Right lobe of liver (tissue), 6 donors: ENCODE results near the gene TRIM63. TPM values are rescaled to one million over a fixed set of nuclear protein-coding genes. Genes with fewer than 3 reads are reported as not detected.

Source experiments
- ATAC-seq, 4 donors: fragments of 200-7000 bp; cut with Tn5 transposase; one replicate each; pipeline ENCODE4 v1.9.1; 2020; ENCODE audit warnings: mild to moderate bottlenecking in 4 of 4, moderate library complexity in 4 of 4
- DNase-seq, 3 donors: peaks; one replicate each; pipeline ENCODE4 v3.0.0-alpha.2; 2020
- H3K27ac ChIP-seq, 3 donors: fragments of 200-600 bp; one replicate each; pipeline ENCODE4 v1.8.0; 2022
- H3K27me3 ChIP-seq, 2 donors: fragments of 200-600 bp; one replicate each; pipeline ENCODE4 v1.8.0; 2022
- H3K36me3 ChIP-seq, 4 donors: fragments of 200-600 bp; sonication (generic) in 1 of 4; one replicate each; pipeline versions ENCODE4 v1.5.1 to v1.8.0; 2017 to 2022; ENCODE audit warnings: control low read depth in 1 of 4
- H3K4me1 ChIP-seq, 4 donors: fragments of 200-600 bp; sonication (generic) in 1 of 4; one replicate each; pipeline versions ENCODE4 v1.5.1 to v1.8.0; 2017 to 2022; ENCODE audit warnings: control low read depth in 1 of 4
- H3K4me3 ChIP-seq, 3 donors: fragments of 200-600 bp; one replicate each; pipeline ENCODE4 v1.8.0; 2022
- H3K9me3 ChIP-seq, 4 donors: fragments of 200-600 bp; sonication (generic) in 1 of 4; one replicate each; pipeline versions ENCODE4 v1.5.1 to v1.8.0; 2017 to 2022; ENCODE audit warnings: control low read depth in 1 of 4
- CTCF ChIP-seq, 4 donors: fragments of 200-600 bp in 3 of 4; fragments of 450-650 bp in 1 of 4; IDR thresholded peaks; one replicate each; pipeline versions ENCODE4 v1.5.1 to v1.8.0; 2016 to 2022; ENCODE audit warnings: antibody characterized with exemption in 4 of 4, mild to moderate bottlenecking in 2 of 4
- POLR2A ChIP-seq: fragments of 450-650 bp; IDR thresholded peaks from one replicate; pipeline ENCODE4 v1.6.1; 2017; ENCODE audit warnings: antibody characterized with exemption, mild to moderate bottlenecking
- WGBS: methylation state at CpG from one replicate; pipeline ENCODE4 v1.1.6; 2018; ENCODE audit warnings: low coverage, low lambda C conversion rate; ENCODE audit not compliant: insufficient coverage; ENCODE audit errors: missing lambda C conversion rate; 5-methylcytosine and 5-hydroxymethylcytosine counted together
- intact Hi-C, 2 donors: fragments of 100-400 bp; cut with DNase I; formaldehyde crosslinking; loops; one replicate each; pipeline versions ENCODE4 v1.11.2 to v1.14.1; 2022
- total RNA-seq, 6 experiments: library from RNA; depleted of rRNA in 2 of 6; stranded (reverse); fragments of >200 nt in 2 of 6; fragmentation: NEBNext Ultra II Directional in 3 of 6; extraction: Animal tissue kit (Norgen Biotek cat#: 25700) in 3 of 6; gene quantifications; one replicate each; pipeline versions ENCODE4 v1.1.0 to v1.2.4, GENCODE V29; 2016 to 2023
- donor health status: DM: no; HTN: yes; CAD: no.
- donor health status: DM: no; HTN: no; CAD: no.
- donor health status: DM: no; HTN: no; CAD: no.
- donor health status: DM: no; HTN: yes; CAD: no.
- donor health status: DM: no; HTN: yes; CAD: no.

Gene TRIM63
- total RNA-seq, 6 experiments from 2014 or later: 0.18 to 3.5 (median 0.49) TPM; not detected in 3

DNA sequence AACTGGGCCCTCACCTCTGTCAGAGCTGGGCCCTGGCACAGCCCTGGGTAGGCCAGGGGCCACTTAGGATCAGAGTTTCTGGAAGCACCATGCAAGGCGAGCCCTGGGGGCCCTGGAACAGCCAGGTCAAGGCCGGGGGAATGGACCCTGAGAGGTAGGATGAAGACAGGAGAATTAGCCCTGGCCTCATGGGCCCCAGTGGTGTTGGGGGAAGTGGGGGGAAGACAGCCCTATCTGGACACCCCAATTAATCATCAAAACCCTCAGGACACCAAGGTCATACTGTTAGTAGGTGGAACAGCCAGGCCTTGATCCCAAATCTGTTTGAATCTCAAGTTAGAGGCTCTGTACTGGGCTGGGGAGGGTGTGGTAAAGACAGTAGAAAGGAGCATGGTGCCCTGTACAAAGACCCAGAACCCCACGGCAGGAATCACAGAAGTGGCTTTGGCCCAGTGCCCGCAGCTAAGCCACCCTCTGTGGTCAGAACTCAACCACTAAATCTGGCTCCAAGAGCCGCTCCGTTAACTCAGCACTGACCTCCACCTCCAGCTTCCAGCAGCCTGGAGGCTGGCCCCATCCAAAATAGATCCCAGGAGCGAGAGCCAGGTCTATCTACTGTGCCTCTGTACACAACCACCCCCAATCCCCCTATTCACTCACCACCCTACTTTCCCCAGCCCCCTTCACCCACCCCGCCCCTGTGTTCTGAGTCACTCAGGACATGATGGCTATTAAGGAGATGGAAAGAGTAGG, 14.0 kb upstream of the TRIM63 start:
- DNase-seq: no peak
- Histone ChIP-seq H3K4me1 (peaks cover 0 to 5% (median 0%) of the 10 kb centered on the region in 4 donors), H3K9me3 (no peaks in the 10 kb centered on the region), H3K27ac (no peak overlapping the region), H3K36me3 (no peaks in the 10 kb centered on the region), H3K4me3 (no peak overlapping the region), H3K27me3 (no peaks in the 10 kb centered on the region)
- no peak for ATAC-seq
- TF ChIP-seq POLR2A (no peak), CTCF (IDR thresholded peaks at IDR 0.05) (no peak)
- intact Hi-C loops: no loop called here
- 94% methylated on average over 3 of the region's 8 CpGs for WGBS

GRCh38 chr1:26079960-26080814, 12.8 kb upstream of the TRIM63 start:
- no peaks in the 10 kb centered on the region for H3K36me3 ChIP-seq
- no peaks in the 10 kb centered on the region for H3K27me3 ChIP-seq
- intact Hi-C loops: no loop called here
- TF ChIP-seq CTCF (IDR thresholded peaks at IDR 0.05): no peak
- TF ChIP-seq POLR2A: no peak
- WGBS: 38% methylated on average over 9 of the region's 9 CpGs
- no peak overlapping the region for H3K27ac ChIP-seq
- H3K4me3 ChIP-seq: no peak overlapping the region
- H3K4me1 ChIP-seq: peaks cover 0 to 10% (median 4%) of the 10 kb centered on the region in 4 donors
- ATAC-seq (no peak), DNase-seq (no peak)
- H3K9me3 ChIP-seq: no peaks in the 10 kb centered on the region

GRCh38 chr1:26079178-26079563, 11.7 kb upstream of the TRIM63 start:
- H3K4me3 ChIP-seq: no peak overlapping the region
- H3K27me3 ChIP-seq: no peaks in the 10 kb centered on the region
- WGBS: 43% methylated on average over 3 of the region's 7 CpGs
- no peak overlapping the region for H3K27ac ChIP-seq
- DNase-seq (no peak), ATAC-seq (no peak)
- no peaks in the 10 kb centered on the region for H3K36me3 ChIP-seq
- intact Hi-C loops: no loop called here
- TF ChIP-seq CTCF (IDR thresholded peaks at IDR 0.05) (no peak), POLR2A (no peak)
- H3K9me3 ChIP-seq: no peaks in the 10 kb centered on the region
- H3K4me1 ChIP-seq: peaks cover 0 to 10% (median 4%) of the 10 kb centered on the region in 4 donors

- TF ChIP-seq POLR2A (no peak), CTCF (IDR thresholded peaks at IDR 0.05) (no peak)
- 87% methylated on average over 6 of the region's 8 CpGs for WGBS
- Histone ChIP-seq H3K4me3 (no peak overlapping the region), H3K27me3 (no peaks in the 10 kb centered on the region), H3K9me3 (no peaks in the 10 kb centered on the region), H3K36me3 (no peaks in the 10 kb centered on the region), H3K27ac (no peak overlapping the region), H3K4me1 (peaks cover 0 to 10% (median 4%) of the 10 kb centered on the region in 4 donors)
- ATAC-seq (no peak), DNase-seq (no peak)
- intact Hi-C loops: no loop called here
Observed at GRCh38 chr1:26078286-26079177, 11.1 kb upstream of the TRIM63 start.
